GM19035 (cell line): Measurements from ENCODE around the gene BCR.

Experiments
- ATAC-seq: cut with Tn5 transposase; IDR thresholded peaks from one replicate; pipeline ENCODE4 v1.9.1; 2021; ENCODE audit not compliant: unreplicated experiment

The BCR gene

DNA sequence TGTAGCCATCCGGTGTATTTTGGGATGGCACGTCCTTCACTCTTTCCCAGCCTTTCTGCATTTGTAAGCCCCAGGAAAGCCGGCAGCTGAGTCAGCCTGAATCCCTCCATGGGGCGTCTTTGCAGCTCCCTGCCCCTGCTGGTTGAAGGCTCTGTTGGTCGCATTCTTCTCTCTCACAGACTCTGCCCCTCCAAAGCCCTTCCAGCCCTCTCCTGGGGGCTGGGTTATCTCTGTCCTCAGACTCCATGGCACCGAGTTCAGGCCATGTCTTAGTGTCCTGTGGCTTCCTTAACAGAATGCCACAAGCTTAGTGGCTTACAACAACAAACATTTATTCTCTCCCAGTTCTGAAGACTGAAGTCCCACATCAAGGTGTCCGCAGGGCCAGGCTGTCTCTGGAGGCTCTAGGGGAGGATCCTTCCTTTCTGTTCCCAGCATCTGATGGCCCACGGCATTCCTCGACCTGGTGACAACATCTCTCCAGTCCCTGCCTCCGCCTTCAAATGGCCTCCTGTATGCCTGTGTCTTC, 62.2 kb downstream of the BCR start:
- no peak for ATAC-seq

GRCh38 chr22:23243006-23243573, 62.8 kb downstream of the BCR start:
- ATAC-seq = no peak

DNA sequence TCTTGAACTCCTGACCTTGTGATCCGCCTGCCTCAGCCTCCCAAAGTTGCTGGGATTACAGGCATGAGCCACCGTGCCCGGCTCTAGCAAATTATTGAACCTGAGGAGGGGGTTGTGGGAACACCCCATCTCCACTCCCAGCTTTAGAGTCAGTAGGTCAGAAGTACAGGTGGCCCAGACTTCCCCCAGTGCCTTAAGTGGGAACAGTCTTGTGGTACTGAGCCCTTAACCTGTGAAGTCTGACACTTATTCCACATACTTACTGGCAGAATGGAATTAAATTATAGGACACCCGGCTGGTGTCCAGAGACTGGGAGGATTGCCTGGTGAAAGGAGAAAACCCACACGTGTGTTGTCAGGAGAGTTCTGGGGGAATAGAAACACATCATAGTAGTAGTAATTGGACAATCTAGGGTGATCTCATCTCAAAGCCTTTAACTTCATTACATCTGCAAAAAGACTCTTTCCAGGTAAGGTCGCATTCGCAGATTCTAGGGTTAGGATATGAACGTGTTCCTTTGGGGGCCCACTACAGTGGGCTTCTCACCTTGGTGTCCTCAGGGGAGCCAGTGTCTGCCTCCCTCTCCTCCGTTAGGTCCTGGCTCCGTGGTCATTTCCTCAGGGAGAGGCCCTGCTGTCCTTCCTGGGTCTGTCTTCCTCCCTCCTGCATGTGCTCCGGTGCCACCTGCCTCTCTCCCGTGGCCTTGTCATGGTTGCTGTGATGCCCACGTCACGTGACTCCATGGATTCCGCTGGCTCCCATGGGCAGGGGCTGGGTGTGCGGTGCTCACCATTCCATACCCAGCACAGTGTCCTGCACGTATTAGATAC, 63.8 kb downstream of the BCR start:
- ATAC-seq = no peak

- ATAC-seq = no peak
These were observed 64.4 kb downstream of the BCR start for GRCh38 chr22:23244690-23245044.

- ATAC-seq = no peak
These were observed 64.9 kb downstream of the BCR start for GRCh38 chr22:23245045-23245798.

DNA sequence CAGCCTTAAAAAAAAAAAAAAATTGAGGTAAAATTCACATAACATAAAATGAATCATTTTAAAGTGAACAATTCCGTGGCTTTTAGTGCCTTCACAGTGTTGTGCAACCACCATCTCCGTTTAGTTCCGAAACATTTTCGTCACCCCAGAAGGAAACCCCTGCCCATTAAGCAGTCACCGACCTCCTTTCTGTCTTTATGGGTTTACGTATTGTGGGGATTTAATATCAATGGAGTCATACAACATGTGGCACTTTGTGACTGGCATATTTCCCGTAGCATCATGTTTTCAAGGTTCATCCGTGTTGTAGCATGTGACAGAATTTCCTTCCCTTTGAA, 65.5 kb downstream of the BCR start:
- no peak for ATAC-seq

DNA sequence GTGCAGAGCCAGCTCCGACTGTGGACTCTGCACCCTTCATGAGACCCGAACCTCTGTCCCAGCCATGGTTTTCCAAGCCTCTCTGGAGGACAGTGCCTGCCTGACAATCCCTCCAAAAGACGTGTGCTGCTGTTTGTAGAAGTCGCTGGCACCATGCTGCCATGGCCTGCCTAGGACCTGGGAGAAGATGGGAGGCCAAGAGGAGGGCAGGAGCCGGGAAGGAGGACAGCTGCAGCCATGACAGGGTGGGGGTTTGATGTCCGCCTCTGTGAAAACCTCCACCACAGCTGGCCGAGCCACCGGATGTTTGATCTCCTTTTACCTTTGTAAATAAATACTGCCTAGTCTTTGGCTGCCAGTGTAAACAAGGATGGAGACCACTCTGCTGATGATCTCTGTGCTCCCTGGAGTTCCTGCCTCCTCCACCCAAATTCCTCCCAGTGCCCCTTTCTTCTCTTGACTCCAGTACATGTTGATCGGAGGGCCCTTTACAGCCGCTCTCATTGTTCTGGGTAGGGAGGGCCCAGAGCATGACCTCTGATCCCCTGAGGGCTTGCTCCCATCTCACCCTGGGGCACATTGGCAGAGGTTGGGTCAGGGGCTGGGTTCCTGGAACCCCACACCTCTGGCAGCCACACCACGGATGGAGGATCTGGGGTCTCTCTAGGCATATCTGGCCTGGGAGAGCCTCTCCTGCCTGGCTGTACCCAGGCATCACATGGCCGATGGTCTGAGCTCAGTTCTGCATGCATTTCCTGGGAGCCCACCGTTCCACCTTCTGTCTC, 66.9 kb downstream of the BCR start:
- ATAC-seq = no peak

GRCh38 chr22:23248583-23248982, 68.3 kb downstream of the BCR start:
- no peak for ATAC-seq

DNA sequence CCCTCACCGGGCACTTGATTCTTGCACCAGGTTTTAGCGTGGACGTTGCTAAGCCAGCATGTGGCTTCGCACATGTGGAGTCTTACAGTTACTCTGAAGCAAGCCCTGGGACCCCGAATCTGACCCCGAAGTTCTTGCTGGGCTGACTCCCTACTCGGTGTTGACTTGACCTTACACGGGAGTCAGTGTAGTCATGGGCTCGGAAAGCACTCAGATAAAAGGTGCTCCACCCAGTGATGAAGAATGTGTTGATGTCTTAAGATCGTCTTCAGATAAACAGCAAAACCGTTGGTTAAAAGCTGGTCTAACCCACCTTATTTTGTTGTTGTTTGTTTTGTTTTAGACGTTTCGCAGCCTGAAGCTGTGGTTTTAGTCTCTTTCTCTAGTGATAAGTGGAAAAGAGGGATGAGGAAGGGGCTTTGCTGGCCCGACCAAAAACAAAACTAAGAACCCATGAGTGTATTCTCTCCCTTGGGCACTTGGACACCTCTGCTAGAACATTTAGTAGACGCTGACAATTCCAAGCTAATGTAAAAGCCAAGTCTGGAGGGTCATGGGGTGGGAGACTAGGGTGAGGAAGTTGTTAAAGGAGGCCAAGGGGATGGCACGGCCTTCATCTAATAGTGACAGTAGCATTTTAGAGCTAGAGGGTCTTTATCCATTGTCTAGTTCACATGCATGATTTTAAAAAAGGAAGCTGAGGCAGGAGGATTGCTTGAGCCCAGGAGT, 69.9 kb downstream of the BCR start:
- no peak for ATAC-seq

DNA sequence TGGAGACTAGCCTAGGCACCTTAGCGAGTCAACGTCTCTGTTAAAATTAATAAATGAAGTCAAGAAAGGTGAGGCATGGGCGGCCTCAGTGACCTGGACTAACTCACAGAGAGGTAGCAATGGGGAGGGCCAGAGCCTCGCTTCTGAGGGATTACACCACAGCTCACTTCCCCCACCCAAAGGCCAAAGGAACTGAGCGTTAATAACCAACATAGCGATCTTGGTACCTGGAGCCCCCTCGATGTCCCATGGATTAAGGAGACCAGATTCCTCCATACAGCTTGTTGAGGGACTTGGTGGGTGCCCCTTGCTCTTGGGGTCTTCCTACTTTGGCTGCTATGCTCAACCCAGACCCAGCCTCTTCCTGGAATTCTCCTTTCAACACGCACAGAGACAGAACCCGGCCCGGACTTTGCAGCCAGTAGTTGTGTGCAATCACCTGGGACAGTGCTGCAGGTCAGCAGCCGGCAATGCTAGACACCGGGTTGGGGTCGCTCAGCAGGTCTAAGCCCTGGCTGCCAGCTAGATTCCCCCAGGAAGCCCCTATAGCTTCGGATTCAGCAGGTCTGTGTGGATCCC, 70.6 kb downstream of the BCR start:
- ATAC-seq = no peak

DNA sequence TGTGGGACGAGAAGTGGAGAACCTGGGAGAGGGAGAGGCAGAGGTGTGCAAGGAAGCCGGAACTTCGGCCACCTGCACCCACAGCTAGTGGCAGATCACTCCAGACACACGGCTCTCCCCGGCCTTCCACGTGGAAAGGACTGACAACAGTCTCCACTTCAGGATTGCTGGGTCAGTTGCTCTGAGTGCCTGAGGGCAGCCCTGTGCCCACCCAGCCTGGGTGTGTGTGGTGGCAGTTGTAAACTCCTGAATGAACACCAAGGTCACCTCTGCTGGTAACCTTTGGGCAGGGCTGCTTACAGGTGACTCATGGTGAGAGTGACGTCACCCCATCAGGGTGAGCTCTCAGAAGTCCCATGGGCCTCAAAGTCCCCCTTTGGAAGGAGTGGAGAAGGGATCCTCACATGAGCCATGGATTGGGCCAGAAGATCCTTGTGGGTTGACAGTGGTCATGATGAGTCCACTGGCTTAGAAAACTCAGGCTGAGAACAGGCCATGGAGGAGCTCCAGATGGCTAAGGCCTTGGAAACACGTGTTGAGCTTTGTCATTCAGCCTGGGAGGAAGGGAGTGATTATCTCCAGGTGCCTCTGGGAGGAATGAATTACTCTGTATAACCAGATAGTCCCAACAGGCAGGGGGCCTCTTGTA, 71.3 kb downstream of the BCR start:
- ATAC-seq = no peak

DNA sequence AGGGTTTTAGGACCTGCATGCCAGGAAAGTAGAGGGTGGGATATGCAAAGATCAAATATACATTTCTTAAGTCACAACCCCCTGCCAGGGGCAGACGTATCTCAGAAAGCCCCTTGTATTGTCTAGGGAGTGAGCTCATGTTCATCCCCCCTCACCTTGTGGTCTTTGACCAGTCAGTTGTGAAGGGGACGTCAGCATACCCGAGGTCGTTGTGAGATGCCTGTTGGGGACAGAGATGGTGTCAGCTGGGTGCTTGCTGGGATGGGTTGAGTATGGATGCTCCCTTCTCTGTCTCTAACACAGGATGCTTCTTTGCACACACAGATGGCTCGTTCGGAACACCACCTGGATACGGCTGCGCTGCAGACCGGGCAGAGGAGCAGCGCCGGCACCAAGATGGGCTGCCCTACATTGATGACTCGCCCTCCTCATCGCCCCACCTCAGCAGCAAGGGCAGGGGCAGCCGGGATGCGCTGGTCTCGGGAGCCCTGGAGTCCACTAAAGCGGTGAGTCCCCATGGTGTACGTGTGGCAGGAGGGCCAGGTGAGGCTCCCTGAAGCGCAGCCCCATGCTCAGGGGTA, 73.3 kb downstream of the BCR start:
- ATAC-seq = no peak

GRCh38 chr22:23255506-23256170, 75.3 kb downstream of the BCR start:
- no peak for ATAC-seq

- no peak for ATAC-seq
These were observed 76.0 kb downstream of the BCR start for GRCh38 chr22:23256171-23256932.

GRCh38 chr22:23256986-23257888, 76.9 kb downstream of the BCR start:
- ATAC-seq = no peak

DNA sequence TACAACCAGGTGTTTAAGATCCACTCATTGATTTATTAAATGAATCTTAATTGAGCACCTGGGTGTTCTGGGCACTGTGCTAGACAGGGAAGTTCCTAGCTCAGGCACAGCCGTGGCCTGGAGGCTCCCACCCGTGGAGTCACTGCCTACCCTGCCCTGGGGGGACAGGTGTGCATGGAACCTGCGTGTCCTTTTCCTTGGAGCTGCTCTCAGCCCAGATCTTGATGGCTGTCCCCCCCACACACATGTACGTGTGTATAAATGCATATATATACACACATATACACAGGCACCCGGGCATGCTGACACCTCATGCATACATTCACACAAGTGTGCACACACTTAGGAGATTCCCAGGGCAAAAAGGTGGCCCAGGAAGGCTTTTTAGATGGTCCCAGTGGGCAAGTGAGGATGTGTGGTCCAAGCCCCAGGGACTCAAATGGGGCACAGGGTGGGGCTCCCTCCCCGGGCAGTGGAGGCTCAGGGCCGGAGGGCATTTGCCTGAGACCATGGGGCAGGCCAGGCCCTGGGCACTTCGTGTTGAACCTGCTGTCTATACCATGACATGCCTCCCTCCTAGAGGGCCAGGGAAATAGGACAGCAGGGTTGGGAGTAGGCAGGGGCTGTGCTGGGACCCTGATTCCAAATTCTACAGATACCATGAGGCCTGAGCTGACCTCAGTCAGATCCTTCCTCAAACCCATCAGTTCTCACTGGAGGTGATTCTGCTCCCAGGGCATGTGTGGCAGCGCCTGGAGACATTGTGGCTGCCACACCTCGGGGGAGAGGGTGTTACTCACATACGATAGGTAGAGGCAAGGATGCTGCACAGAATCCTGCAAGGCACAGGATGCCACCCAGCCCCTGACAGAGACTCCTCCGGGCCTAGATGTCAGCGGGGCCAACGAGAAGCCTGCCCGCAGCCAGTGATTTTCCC, 77.8 kb downstream of the BCR start:
- no peak for ATAC-seq
